Astrocyte of the hippocampus (primary cell): ENCODE data around the gene TMEM239.
A peak's percentile ranks its signal among the peaks of the same experiment; 100 is the strongest.

ENCODE experiments used
- DNase-seq: peaks from one replicate; pipeline ENCODE4 v3.0.0; 2011; ENCODE audit warnings: low read depth, low spot score

Gene TMEM239

GRCh38 chr20:2849529-2849928, 33.4 kb downstream of the TMEM239 start:
- DNase-seq, result no peak

GRCh38 chr20:2851086-2851485, 34.9 kb downstream of the TMEM239 start:
- DNase-seq, result no peak

- DNase-seq, result no peak
Observed at GRCh38 chr20:2858591-2858990, 42.4 kb downstream of the TMEM239 start.

- peak; percentile 50 for DNase-seq
Observed at GRCh38 chr20:2859330-2860121, 43.4 kb downstream of the TMEM239 start.

GRCh38 chr20:2864626-2865025, 48.5 kb downstream of the TMEM239 start:
- no peak for DNase-seq

- no peak for DNase-seq
Observed at GRCh38 chr20:2865101-2865500, 48.9 kb downstream of the TMEM239 start.

- DNase-seq, result no peak
Observed at GRCh38 chr20:2865630-2866029, 49.5 kb downstream of the TMEM239 start.

- DNase-seq, result no peak
Observed at GRCh38 chr20:2866236-2866635, 50.1 kb downstream of the TMEM239 start.

GRCh38 chr20:2867081-2867864, 51.1 kb downstream of the TMEM239 start:
- DNase-seq, result no peak
